SK-N-MC (cell line): ENCODE results near the gene EEF1AKMT4.

ENCODE experiments used
- EZH2 ChIP-seq: fragments of 200-600 bp; sonication (generic); IDR thresholded peaks from one replicate; pipeline ENCODE4 v1.6.1; 2017; ENCODE audit warnings: antibody characterized with exemption
- POLR2AphosphoS5 ChIP-seq: IDR thresholded peaks from 2 replicates; pipeline ENCODE4 v1.6.1; 2012; ENCODE audit warnings: mild to moderate bottlenecking, low read depth, low read length, borderline replicate concordance

DNA sequence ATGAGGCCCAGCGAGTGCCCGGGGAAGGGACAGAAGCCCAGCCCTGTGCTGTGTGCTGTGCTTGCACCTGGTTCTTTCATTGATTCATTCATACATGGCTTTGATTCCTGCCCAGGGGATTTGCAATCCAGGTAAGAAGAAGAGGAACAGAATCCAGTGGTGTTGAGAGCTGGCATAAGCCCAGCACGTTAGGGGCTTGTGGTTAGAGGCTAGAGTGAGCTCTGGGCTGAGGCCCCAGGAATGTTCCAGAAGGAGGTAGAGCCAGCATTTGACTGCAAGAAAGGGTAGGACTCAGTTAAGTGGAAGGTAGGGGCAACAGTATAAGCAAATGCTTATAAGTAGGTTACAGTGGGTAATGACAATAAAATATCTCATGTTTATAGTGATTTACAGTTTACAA, 17.8 kb upstream of the EEF1AKMT4 start:
- TF ChIP-seq EZH2 = no peak
- TF ChIP-seq POLR2AphosphoS5 = no peak
